ENCODE measurements around the gene CUX1.

Gene CUX1

DNA sequence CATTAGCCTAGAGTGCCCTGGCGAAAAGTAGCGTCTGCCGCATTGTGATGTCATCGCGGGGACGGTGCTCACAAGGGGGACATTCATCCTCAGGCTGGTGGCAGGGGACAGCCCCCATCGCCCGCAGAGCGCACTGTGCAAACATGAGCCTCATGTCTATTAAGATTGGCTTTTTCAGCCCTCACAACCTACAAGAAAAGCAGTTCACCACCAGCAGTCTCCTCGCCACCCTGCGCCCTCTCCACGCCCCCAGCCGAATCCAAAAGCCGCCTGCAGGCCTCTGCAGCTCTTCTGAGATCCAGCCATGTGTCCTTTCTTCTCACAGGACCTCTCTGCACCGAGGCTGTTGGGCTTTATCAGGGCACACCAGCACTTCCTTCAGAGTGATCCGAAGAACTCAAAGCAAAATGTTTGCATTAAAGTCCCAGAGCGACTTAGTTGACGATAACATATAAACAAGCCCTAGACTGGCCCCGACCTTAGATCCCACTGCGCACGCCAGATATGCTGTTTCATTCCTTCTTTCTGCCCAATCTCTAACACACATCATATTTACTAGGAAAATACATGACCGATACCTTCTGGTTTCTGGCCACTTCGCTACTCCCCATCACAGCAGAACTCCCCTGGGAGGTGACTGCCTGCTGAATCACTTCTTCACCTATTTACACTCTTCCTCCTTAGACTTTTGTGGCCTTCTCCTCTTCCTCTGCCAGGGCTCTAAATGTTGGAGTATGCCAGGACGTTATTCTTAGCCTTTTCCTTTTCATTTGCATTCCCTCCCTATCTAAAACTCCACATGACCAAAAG, 263.2 kb downstream of the CUX1 start:
- TF ChIP-seq EZH2phosphoT487 (IDR thresholded peaks at IDR 0.05; ENCODE audit: borderline replicate concordance, low read length): no peak
- TF ChIP-seq, protein P1, sequence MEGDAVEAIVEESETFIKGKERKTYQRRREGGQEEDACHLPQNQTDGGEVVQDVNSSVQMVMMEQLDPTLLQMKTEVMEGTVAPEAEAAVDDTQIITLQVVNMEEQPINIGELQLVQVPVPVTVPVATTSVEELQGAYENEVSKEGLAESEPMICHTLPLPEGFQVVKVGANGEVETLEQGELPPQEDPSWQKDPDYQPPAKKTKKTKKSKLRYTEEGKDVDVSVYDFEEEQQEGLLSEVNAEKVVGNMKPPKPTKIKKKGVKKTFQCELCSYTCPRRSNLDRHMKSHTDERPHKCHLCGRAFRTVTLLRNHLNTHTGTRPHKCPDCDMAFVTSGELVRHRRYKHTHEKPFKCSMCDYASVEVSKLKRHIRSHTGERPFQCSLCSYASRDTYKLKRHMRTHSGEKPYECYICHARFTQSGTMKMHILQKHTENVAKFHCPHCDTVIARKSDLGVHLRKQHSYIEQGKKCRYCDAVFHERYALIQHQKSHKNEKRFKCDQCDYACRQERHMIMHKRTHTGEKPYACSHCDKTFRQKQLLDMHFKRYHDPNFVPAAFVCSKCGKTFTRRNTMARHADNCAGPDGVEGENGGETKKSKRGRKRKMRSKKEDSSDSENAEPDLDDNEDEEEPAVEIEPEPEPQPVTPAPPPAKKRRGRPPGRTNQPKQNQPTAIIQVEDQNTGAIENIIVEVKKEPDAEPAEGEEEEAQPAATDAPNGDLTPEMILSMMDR (IDR thresholded peaks at IDR 0.05; ENCODE audit: low read depth, low read length, poor library complexity, severe bottlenecking): no peak
- Histone ChIP-seq H3F3A (ENCODE audit: control insufficient read depth, insufficient read depth) (no peaks in the 10 kb centered on the region), H3K27ac (ENCODE audit: low read depth, low read length) (no peak overlapping the region), H4K20me1 (ENCODE audit: control insufficient read depth, insufficient read depth, low read depth, low read length) (no peaks in the 10 kb centered on the region), H3K4me3 (ENCODE audit: low read length) (no peak overlapping the region), H3K4me1 (ENCODE audit: control insufficient read depth, low read length) (peaks cover 13% of the 10 kb centered on the region), H3K4me2 (ENCODE audit: low read length) (no peak overlapping the region), H3K9me2 (replicated peaks; ENCODE audit: control insufficient read depth, low read length) (no peaks in the 10 kb centered on the region), H3K36me3 (ENCODE audit: control insufficient read depth, low read length) (peaks cover 73% of the 10 kb centered on the region), H3K27me3 (ENCODE audit: control insufficient read depth, low read length) (no peaks in the 10 kb centered on the region), H3K9me3 (ENCODE audit: control insufficient read depth, insufficient read depth, low read length) (no peaks in the 10 kb centered on the region), H3K79me2 (ENCODE audit: control insufficient read depth, low read length) (peaks cover 36% of the 10 kb centered on the region)

DNA sequence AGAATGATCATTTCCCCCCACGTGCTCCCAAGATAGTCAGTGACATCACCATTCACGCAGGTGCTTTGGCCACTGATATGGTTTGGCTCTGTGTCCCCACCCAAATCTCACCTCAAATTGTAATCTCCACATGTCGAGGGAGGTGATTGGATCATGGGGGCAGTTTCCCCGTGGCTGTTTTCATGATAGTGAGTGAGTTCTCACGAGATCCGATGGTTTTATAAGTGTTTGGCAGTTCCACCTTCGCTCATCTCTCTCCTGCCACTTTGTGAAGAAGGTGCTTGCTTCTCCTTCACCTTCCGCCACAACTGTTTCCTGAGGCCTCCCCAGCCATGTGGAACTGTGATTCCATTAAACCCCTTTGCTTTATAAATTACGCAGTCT, 263.8 kb downstream of the CUX1 start:
- TF ChIP-seq EZH2phosphoT487 (IDR thresholded peaks at IDR 0.05; ENCODE audit: borderline replicate concordance, low read length): no peak
- TF ChIP-seq, protein P1 (IDR thresholded peaks at IDR 0.05; ENCODE audit: low read depth, low read length, poor library complexity, severe bottlenecking): no peak
- H3K27ac ChIP-seq (ENCODE audit: low read depth, low read length): no peak overlapping the region
- peaks cover 72% of the 10 kb centered on the region for H3K36me3 ChIP-seq (ENCODE audit: control insufficient read depth, low read length)

DNA sequence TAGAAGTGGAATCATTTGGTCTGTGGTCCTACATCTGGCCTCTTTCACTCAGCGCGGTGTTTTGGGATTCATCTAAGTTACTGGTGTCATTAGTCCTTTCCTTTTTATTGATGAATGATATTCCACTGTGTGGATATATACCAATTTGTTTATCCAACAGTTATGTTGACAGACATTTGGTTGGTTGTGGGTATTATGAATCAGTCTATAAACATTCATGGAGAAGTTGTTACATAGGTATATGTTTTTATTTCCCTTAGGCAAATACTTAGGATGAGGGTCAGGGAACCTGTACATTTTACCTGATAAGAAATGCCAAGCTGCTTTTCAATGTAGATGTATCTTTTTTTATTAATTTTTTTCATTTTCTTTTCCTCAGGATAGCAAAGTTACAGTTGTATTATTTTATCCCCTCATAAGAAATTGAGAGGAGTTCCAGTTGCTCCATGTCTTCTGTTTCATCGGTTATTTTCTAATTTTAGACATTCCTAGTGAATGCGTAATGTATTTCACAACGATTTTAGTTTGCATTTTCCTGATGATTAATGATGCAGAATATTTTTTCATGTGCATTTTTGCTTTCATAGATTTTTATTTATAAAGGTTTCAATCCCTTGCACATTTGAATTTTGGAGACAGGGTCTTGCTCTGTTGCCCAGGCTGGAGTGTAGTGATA, 265.4 kb downstream of the CUX1 start:
- no peaks in the 10 kb centered on the region for H3K9me2 ChIP-seq (replicated peaks; ENCODE audit: control insufficient read depth, low read length)
- H4K20me1 ChIP-seq (ENCODE audit: control insufficient read depth, insufficient read depth, low read depth, low read length): no peaks in the 10 kb centered on the region
- H3F3A ChIP-seq (ENCODE audit: control insufficient read depth, insufficient read depth): peaks cover 4% of the 10 kb centered on the region; the same call in 1 of the 2 replicates
- no peaks in the 10 kb centered on the region for H3K27me3 ChIP-seq (ENCODE audit: control insufficient read depth, low read length)
- TF ChIP-seq, protein P1 (IDR thresholded peaks at IDR 0.05; ENCODE audit: low read depth, low read length, poor library complexity, severe bottlenecking): no peak
- TF ChIP-seq EZH2phosphoT487 (IDR thresholded peaks at IDR 0.05; ENCODE audit: borderline replicate concordance, low read length): no peak
- no peaks in the 10 kb centered on the region; the same call in 1 of the 2 replicates for H3K4me1 ChIP-seq (ENCODE audit: control insufficient read depth, low read length)
- peaks cover 70% of the 10 kb centered on the region for H3K36me3 ChIP-seq (ENCODE audit: control insufficient read depth, low read length)
- H3K4me3 ChIP-seq (ENCODE audit: low read length): no peak overlapping the region
- H3K9me3 ChIP-seq (ENCODE audit: control insufficient read depth, insufficient read depth, low read length): no peaks in the 10 kb centered on the region
- H3K4me2 ChIP-seq (ENCODE audit: low read length): no peak overlapping the region
- H3K79me2 ChIP-seq (ENCODE audit: control insufficient read depth, low read length): peaks cover 46% of the 10 kb centered on the region
- no peak overlapping the region for H3K27ac ChIP-seq (ENCODE audit: low read depth, low read length)

More for the DNA sequence above, 263.8 kb downstream of the CUX1 start:
- H3K9me2 ChIP-seq (replicated peaks; ENCODE audit: control insufficient read depth, low read length): no peaks in the 10 kb centered on the region
- H4K20me1 ChIP-seq (ENCODE audit: control insufficient read depth, insufficient read depth, low read depth, low read length): no peaks in the 10 kb centered on the region
- H3F3A ChIP-seq (ENCODE audit: control insufficient read depth, insufficient read depth): no peaks in the 10 kb centered on the region
- H3K27me3 ChIP-seq (ENCODE audit: control insufficient read depth, low read length): no peaks in the 10 kb centered on the region
- H3K4me1 ChIP-seq (ENCODE audit: control insufficient read depth, low read length): peaks cover 12% of the 10 kb centered on the region
- no peak overlapping the region for H3K4me2 ChIP-seq (ENCODE audit: low read length)
- H3K9me3 ChIP-seq (ENCODE audit: control insufficient read depth, insufficient read depth, low read length): no peaks in the 10 kb centered on the region
- peaks cover 39% of the 10 kb centered on the region for H3K79me2 ChIP-seq (ENCODE audit: control insufficient read depth, low read length)
- no peak overlapping the region for H3K4me3 ChIP-seq (ENCODE audit: low read length)
